Measurements from ENCODE around the gene MMP25. TPM values are rescaled to one million over a fixed set of nuclear protein-coding genes. Genes with fewer than 3 reads are reported as not detected.

The MMP25 gene
- total RNA-seq, 1 donor from 2014 or later: 12.8 TPM

- intact Hi-C loops (cut with DNase I): no loop called here
- no peak for ATAC-seq
- Histone ChIP-seq H3K36me3 (no peaks in the 10 kb centered on the region), H3K27me3 (no peaks in the 10 kb centered on the region), H3K27ac (no peak overlapping the region), H3K4me3 (no peak overlapping the region), H3K4me1 (peaks cover 15% of the 10 kb centered on the region), H3K9me3 (no peaks in the 10 kb centered on the region)
- no peak for DNase-seq
- TF ChIP-seq CTCF (IDR thresholded peaks at IDR 0.05): no peak
Measured at GRCh38 chr16:3060339-3061127, 14.2 kb downstream of the MMP25 start.

GRCh38 chr16:3062553-3062952, 16.2 kb downstream of the MMP25 start:
- no peak for DNase-seq
- ATAC-seq: no peak
- intact Hi-C loops (cut with DNase I): no loop called here
- H3K36me3 ChIP-seq: no peaks in the 10 kb centered on the region
- H3K4me3 ChIP-seq: no peak overlapping the region
- H3K9me3 ChIP-seq: no peaks in the 10 kb centered on the region
- H3K4me1 ChIP-seq: peaks cover 22% of the 10 kb centered on the region
- H3K27me3 ChIP-seq: no peaks in the 10 kb centered on the region
- TF ChIP-seq CTCF (IDR thresholded peaks at IDR 0.05): no peak
- no peak overlapping the region for H3K27ac ChIP-seq

GRCh38 chr16:3063625-3064386, 17.4 kb downstream of the MMP25 start:
- H3K27ac ChIP-seq: no peak overlapping the region
- no peak overlapping the region for H3K4me3 ChIP-seq
- H3K9me3 ChIP-seq: no peaks in the 10 kb centered on the region
- no peak for TF ChIP-seq CTCF (IDR thresholded peaks at IDR 0.05)
- intact Hi-C loops (cut with DNase I): no loop called here
- no peaks in the 10 kb centered on the region for H3K27me3 ChIP-seq
- H3K36me3 ChIP-seq: no peaks in the 10 kb centered on the region
- no peak for DNase-seq
- H3K4me1 ChIP-seq: peaks cover 13% of the 10 kb centered on the region
- no peak for ATAC-seq

GRCh38 chr16:3065069-3065741, 18.8 kb downstream of the MMP25 start, which contains the start of gene IL32:
IL32 (plus strand) TSS chr16:3065640; CDS start chr16:3065812, 172 bp downstream.
- Histone ChIP-seq H3K27me3 (no peaks in the 10 kb centered on the region), H3K4me3 (peak within 1 kb of the TSS; percentile 52), H3K36me3 (no peaks in the 10 kb centered on the region), H3K4me1 (peaks cover 7% of the 10 kb centered on the region), H3K27ac (peak within 1 kb of the TSS; percentile 76), H3K9me3 (no peaks in the 10 kb centered on the region)
- DNase-seq: no peak
- ATAC-seq: peak; percentile 75
- no peak for TF ChIP-seq CTCF (IDR thresholded peaks at IDR 0.05)
- intact Hi-C loops (cut with DNase I): no loop called here

GRCh38 chr16:3065742-3066439, 19.5 kb downstream of the MMP25 start:
- no peaks in the 10 kb centered on the region for H3K27me3 ChIP-seq
- DNase-seq: no peak
- peak overlapping the region; percentile 76 for H3K27ac ChIP-seq
- intact Hi-C loops (cut with DNase I): no loop called here
- ATAC-seq: peak; percentile 13
- peak overlapping the region; percentile 52 for H3K4me3 ChIP-seq
- no peaks in the 10 kb centered on the region for H3K9me3 ChIP-seq
- peaks cover 7% of the 10 kb centered on the region for H3K4me1 ChIP-seq
- H3K36me3 ChIP-seq: no peaks in the 10 kb centered on the region
- TF ChIP-seq CTCF (IDR thresholded peaks at IDR 0.05): no peak
